PC-9 (cell line): ENCODE measurements around the gene CASP4.

ENCODE experiments used
- CTCF ChIP-seq: fragments of 200-600 bp; sonication (generic); conservative IDR thresholded peaks from 2 replicates; pipeline ENCODE4 v1.6.1; 2017; ENCODE audit warnings: mixed run types, antibody characterized with exemption, mild to moderate bottlenecking, moderate library complexity
- EZH2 ChIP-seq: fragments of 200-600 bp; sonication (generic); IDR thresholded peaks from 2 replicates; pipeline ENCODE4 v1.8.0; 2017; ENCODE audit warnings: antibody characterized with exemption, low read depth

GRCh38 chr11:104979839-104980238 is 11.5 kb upstream of the CASP4 start:
- TF ChIP-seq CTCF, result no peak
- TF ChIP-seq EZH2, result no peak
